HepG2 (cell line): ENCODE results near the gene PRR5L. TPM values are rescaled to one million over a fixed set of nuclear protein-coding genes. Genes with fewer than 3 reads are reported as not detected.
A peak's percentile ranks its signal among the peaks of the same experiment; 100 is the strongest.

ENCODE experiments used
- ATAC-seq: fragments of 200-7000 bp; cut with Tn5 transposase; 3 replicates; pipeline ENCODE4 v1.9.1; 2020; ENCODE audit warnings: mild to moderate bottlenecking, moderate library complexity
- BruUV-seq: library from RNA; stranded (reverse); fragments of 400-500 nt; replicated peaks from 2 replicates; lab custom pipeline; 2021; lab: Mats Ljungman, UMichigan
- CTCF ChIA-PET: fragments of 300-600 bp; formaldehyde crosslinking; extraction: SDS; loops from one replicate; lab custom pipeline; 2021; ENCODE audit warnings: low total read pairs, inconsistent platforms, low intra/inter-chr PET ratio; lab: Yijun Ruan, JAX
- POLR2A ChIA-PET: fragments of 350-600 bp; sonication (Branson Sonifier 250); formaldehyde crosslinking; loops from one replicate; lab custom pipeline; 2020; ENCODE audit warnings: antibody characterized with exemption, inconsistent platforms; lab: Yijun Ruan, JAX
- DNase-seq: peaks from one replicate; pipeline ENCODE4 v3.0.0-alpha.2; 2015; ENCODE audit warnings: low spot score
- FAIRE-seq: peaks from 3 replicates; lab custom pipeline; 2011; peaks lifted over from hg19 to GRCh38; lab: Jason Lieb, UNC
- H2AFZ ChIP-seq: one replicate; pipeline ENCODE4 v1.6.1; 2011; ENCODE audit warnings: low read length, inconsistent platforms
- H3K27ac ChIP-seq: fragments of 300-600 bp; 3 replicates; pipeline ENCODE4 v1.8.0; 2011; ENCODE audit warnings: mixed run types, mild to moderate bottlenecking, mixed read lengths, low read length, inconsistent platforms; ENCODE audit not compliant: insufficient read depth; ENCODE audit errors: extremely low read length
- H3K27me3 ChIP-seq, 2 experiments: fragments of 200-600 bp in 1 of 2; 2 replicates in 1 of 2; 3 replicates in 1 of 2; pipeline versions ENCODE4 v1.6.0 to v1.8.0; 2011; ENCODE audit warnings: low read length in 2 of 2, mild to moderate bottlenecking in 2 of 2, moderate library complexity in 2 of 2, inconsistent platforms in 1 of 2; ENCODE audit not compliant: insufficient read depth in 2 of 2, control insufficient read depth in 1 of 2
- H3K36me3 ChIP-seq, 2 experiments: fragments of 200-600 bp in 1 of 2; replicated peaks in 1 of 2; 2 replicates in 1 of 2; 3 replicates in 1 of 2; pipeline versions ENCODE4 v1.5.1 to v1.8.0; 2011; ENCODE audit warnings: low read length in 2 of 2, inconsistent platforms in 1 of 2; ENCODE audit not compliant: insufficient read depth in 2 of 2, control insufficient read depth in 1 of 2
- H3K4me1 ChIP-seq: 2 replicates; pipeline ENCODE4 v1.5.1; 2012; ENCODE audit warnings: low read length, inconsistent platforms; ENCODE audit not compliant: insufficient read depth
- H3K4me2 ChIP-seq: 2 replicates; pipeline ENCODE4 v1.6.0; 2011; ENCODE audit warnings: low read depth, low read length, inconsistent platforms
- H3K4me3 ChIP-seq, 3 experiments: fragments of 200-600 bp in 1 of 3; sonication (generic), shearing (Covaris generic) in 1 of 3; replicated peaks in 1 of 3; 2 replicates each; pipeline ENCODE4 v1.5.1; 2011 to 2016; ENCODE audit warnings: low read length in 3 of 3, inconsistent platforms in 2 of 3, low read depth in 2 of 3, mild to moderate bottlenecking in 2 of 3, control low read depth in 1 of 3, mixed read lengths in 1 of 3; ENCODE audit not compliant: insufficient read depth in 1 of 3
- H3K79me2 ChIP-seq: one replicate; pipeline ENCODE4 v1.6.1; 2011; ENCODE audit warnings: low read length, inconsistent platforms; ENCODE audit not compliant: insufficient read depth
- H3K9ac ChIP-seq: 2 replicates; pipeline ENCODE4 v1.6.0; 2011; ENCODE audit warnings: mild to moderate bottlenecking, low read depth, low read length, inconsistent platforms; ENCODE audit not compliant: insufficient read depth
- H3K9me3 ChIP-seq: 2 replicates; pipeline ENCODE4 v1.5.1; 2012; ENCODE audit warnings: mild to moderate bottlenecking, low read length
- H4K20me1 ChIP-seq: 2 replicates; pipeline ENCODE4 v1.6.0; 2011; ENCODE audit warnings: inconsistent platforms, mild to moderate bottlenecking, low read length, moderate library complexity; ENCODE audit not compliant: insufficient read depth
- MXD4 ChIP-seq: IDR thresholded peaks from 2 replicates; pipeline ENCODE4 v1.6.1; 2016; ENCODE audit warnings: mild to moderate bottlenecking, missing biosample characterization, missing genetic modification reagents
- SALL1 ChIP-seq: sonication (generic); formaldehyde crosslinking; IDR thresholded peaks from 2 replicates; pipeline ENCODE4 v1.8.0; 2022; ENCODE audit warnings: mild to moderate bottlenecking, missing genetic modification reagents
- SOX5 ChIP-seq: IDR thresholded peaks from 2 replicates; pipeline ENCODE4 v1.6.1; 2016; ENCODE audit warnings: borderline replicate concordance
- THAP11 ChIP-seq: IDR thresholded peaks from 2 replicates; pipeline ENCODE4 v1.6.1; 2016; ENCODE audit warnings: missing biosample characterization, missing genetic modification reagents
- TOPORS ChIP-seq: sonication (generic); formaldehyde crosslinking; IDR thresholded peaks from 2 replicates; pipeline ENCODE4 v1.8.0; 2023; ENCODE audit warnings: mild to moderate bottlenecking, missing genetic modification reagents
- ZBTB7B ChIP-seq: sonication (generic); formaldehyde crosslinking; IDR thresholded peaks from 2 replicates; pipeline ENCODE4 v1.4.0; 2020; ENCODE audit warnings: missing genetic modification reagents
- ZMYM2 ChIP-seq: sonication (generic); formaldehyde crosslinking; IDR thresholded peaks from 2 replicates; pipeline ENCODE4 v1.8.0; 2022; ENCODE audit warnings: mild to moderate bottlenecking, missing genetic modification reagents
- ZNF652 ChIP-seq: IDR thresholded peaks from 2 replicates; pipeline ENCODE4 v1.6.1; 2016; ENCODE audit warnings: low read depth, borderline replicate concordance
- WGBS: methylation state at CpG from one replicate; pipeline ENCODE4 v1.1.6; 2017; ENCODE audit warnings: low lambda C conversion rate; 5-methylcytosine and 5-hydroxymethylcytosine counted together
- in situ Hi-C: cut with HindIII; loops from 2 replicates; pipeline ENCODE4 v1.10.0; 2017; ENCODE audit warnings: low pct_unique_long_range_greater_than_20kb; ENCODE audit not compliant: extremely low pct_ligation_motif_present
- intact Hi-C: fragments of 100-400 bp; cut with micrococcal nuclease; formaldehyde crosslinking; loops from one replicate; pipeline ENCODE4 v1.10.0; 2022; ENCODE audit not compliant: unreplicated experiment
- polyA plus RNA-seq, 8 experiments: library from polyadenylated mRNA; depleted of rRNA in 3 of 8; stranded (reverse) in 7 of 8; unstranded in 1 of 8; fragments of >200 nt; fragmentation: Illumina TruSeq in 4 of 8; extraction: Trizol in 4 of 8; gene quantifications; 2 replicates each; pipeline versions ENCODE4 v1.2.1 to v1.2.3, GENCODE V29; 2011 to 2016; ENCODE audit warnings: low read depth in 4 of 8, missing spikeins in 1 of 8, mixed read lengths in 1 of 8; ENCODE audit not compliant: insufficient read depth in 1 of 8
- total RNA-seq, 5 experiments: library from RNA; depleted of rRNA; stranded (reverse); fragments of >200 nt; fragmentation: Illumina TruSeq; extraction: Trizol; gene quantifications; 2 replicates each; pipeline ENCODE4 v1.2.3, GENCODE V29; 2016; ENCODE audit warnings: low read depth in 1 of 5
- TF ChIP-seq, protein P1 (sequence below): sonication (generic); formaldehyde crosslinking; IDR thresholded peaks from 2 replicates; pipeline ENCODE4 v1.4.0; 2020; ENCODE audit warnings: missing genetic modification reagents
- TF ChIP-seq, protein P2 (sequence below), 2 experiments: fragments of 450-650 bp in 1 of 2; sonication (generic) in 1 of 2; formaldehyde crosslinking; IDR thresholded peaks; 2 replicates each; pipeline versions ENCODE4 v1.5.0 to v1.8.0; 2020 to 2022; ENCODE audit warnings: mild to moderate bottlenecking in 1 of 2, missing genetic modification reagents in 1 of 2
- TF ChIP-seq, protein P3 (sequence below): sonication (generic); formaldehyde crosslinking; IDR thresholded peaks from 2 replicates; pipeline ENCODE4 v1.4.0; 2020; ENCODE audit warnings: missing genetic modification reagents
- TF ChIP-seq, protein P4 (sequence below): sonication (generic); formaldehyde crosslinking; IDR thresholded peaks from 2 replicates; pipeline ENCODE4 v1.4.0; 2020; ENCODE audit warnings: low read depth, mild to moderate bottlenecking, missing genetic modification reagents
- TF ChIP-seq, protein P5 (sequence below): fragments of 450-650 bp; IDR thresholded peaks from 2 replicates; pipeline ENCODE4 v1.6.1; 2017; ENCODE audit warnings: mild to moderate bottlenecking

Gene PRR5L
- total and polyA plus RNA-seq, 2 of the 13 experiments (the other 11 are each of a cell fraction or from before 2014, with no cell fraction given), result 0.16 TPM; not detected in 1

DNA sequence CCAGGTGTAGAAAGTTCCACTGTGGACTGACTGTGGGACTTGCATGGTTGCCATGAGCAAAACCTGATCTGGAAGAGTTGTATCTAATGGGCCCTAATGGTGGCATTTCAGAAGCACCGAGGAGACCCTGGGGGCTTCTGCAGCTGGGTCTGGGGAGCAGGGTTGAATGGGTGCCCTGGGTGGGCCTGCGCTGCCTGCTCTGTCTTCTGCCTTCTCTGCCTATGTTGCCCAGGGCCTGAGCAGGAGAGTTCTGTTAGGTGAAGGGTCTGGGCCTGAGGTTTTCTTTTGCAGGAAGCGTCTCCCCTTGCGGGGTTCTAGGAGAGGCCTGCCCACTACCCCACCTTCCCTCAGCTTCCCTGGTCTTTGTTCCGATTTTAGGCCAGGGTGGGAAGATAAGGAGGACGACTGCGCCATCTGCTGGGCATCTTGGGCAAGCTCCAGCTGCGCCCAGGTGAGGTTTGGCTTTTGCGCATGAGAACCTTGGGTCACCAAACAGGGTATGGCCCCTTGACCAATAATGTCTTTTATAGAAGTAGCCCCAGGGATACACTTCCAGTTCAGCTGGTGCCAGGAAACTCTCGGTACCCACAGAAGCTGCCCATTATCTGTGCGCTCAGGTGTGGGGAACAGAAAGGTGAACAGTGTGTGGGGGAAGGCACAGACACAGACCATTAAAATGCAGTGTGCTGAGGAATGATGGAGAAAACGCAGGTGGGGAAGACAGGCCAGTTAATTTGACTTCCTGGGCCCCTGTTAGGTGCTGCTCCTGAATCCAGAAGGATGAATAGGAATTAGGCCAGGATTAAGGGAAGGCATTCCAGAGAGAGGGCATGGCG is 30.1 kb upstream of the PRR5L start (continued):
- TF ChIP-seq, protein P1, sequence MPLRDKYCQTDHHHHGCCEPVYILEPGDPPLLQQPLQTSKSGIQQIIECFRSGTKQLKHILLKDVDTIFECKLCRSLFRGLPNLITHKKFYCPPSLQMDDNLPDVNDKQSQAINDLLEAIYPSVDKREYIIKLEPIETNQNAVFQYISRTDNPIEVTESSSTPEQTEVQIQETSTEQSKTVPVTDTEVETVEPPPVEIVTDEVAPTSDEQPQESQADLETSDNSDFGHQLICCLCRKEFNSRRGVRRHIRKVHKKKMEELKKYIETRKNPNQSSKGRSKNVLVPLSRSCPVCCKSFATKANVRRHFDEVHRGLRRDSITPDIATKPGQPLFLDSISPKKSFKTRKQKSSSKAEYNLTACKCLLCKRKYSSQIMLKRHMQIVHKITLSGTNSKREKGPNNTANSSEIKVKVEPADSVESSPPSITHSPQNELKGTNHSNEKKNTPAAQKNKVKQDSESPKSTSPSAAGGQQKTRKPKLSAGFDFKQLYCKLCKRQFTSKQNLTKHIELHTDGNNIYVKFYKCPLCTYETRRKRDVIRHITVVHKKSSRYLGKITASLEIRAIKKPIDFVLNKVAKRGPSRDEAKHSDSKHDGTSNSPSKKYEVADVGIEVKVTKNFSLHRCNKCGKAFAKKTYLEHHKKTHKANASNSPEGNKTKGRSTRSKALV (CRISPR knock-in tag), result 0 out of 2 replicates have a peak, but pooled peaks have one; percentile 61

DNA sequence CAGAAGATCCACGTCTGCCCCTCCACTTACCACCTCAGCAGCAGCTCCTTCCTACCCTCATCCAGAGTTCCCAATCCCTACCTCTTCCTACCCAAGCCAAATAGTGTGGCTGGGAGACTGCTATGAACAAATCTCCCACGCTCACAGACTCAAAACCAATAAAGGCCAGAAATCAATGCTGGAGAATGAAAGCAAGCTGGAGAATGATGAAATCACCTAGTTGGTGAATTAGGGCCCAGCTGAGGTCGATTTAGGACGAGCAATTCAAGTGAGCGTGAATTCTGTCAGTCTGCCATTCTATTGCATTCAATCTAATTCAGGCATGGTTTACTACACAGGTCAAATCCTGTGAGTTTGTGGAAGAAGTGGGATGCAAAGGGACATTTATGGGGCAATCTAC is 29.3 kb upstream of the PRR5L start:
- Histone ChIP-seq H3K36me3 (peaks cover 0 to 3% of the 10 kb centered on the region in 2 experiments; a peak in 1 of 5 replicates), H3K4me2 (no peak overlapping the region), H2AFZ (no peak overlapping the region), H3K27me3 (peaks cover 0 to 3% of the 10 kb centered on the region in 2 experiments; a peak in 1 of 5 replicates), H3K4me1 (no peaks in the 10 kb centered on the region), H3K79me2 (no peaks in the 10 kb centered on the region), H3K4me3 (no peak overlapping the region), H3K9me3 (no peaks in the 10 kb centered on the region), H3K9ac (no peak overlapping the region), H4K20me1 (no peaks in the 10 kb centered on the region), H3K27ac (no peak overlapping the region)
- ATAC-seq (no peak), DNase-seq (no peak), FAIRE-seq (no peak)
- in situ Hi-C loops, result loop anchor here (5.0 to 25.0 kb wide), 4 partner anchors 222 to 779 kb away; partner anchors contain the start of gene FJX1
- ChIA-PET CTCF (interaction anchor here (1.5 kb wide), 1 partner anchor 650 kb away, joined by 11 read pairs; no protein-coding TSS in a partner anchor), POLR2A (no interaction called here)
- no TSS peak for BruUV-seq
- intact Hi-C loops, result loop anchor here (1.0 to 5.0 kb wide), 3 partner anchors 211 to 779 kb away; no protein-coding TSS in a partner anchor
- WGBS, result 14% methylated on average over 5 of the region's 5 CpGs
- TF ChIP-seq ZMYM2 (CRISPR knock-in tag) (no peak), THAP11 (CRISPR knock-in tag) (no peak), ZNF652 (no peak), ZBTB7B (CRISPR knock-in tag) (no peak), TOPORS (CRISPR knock-in tag) (no peak), SALL1 (CRISPR knock-in tag) (no peak), SOX5 (CRISPR knock-in tag) (no peak), MXD4 (CRISPR knock-in tag) (no peak)
- TF ChIP-seq, protein P2, sequence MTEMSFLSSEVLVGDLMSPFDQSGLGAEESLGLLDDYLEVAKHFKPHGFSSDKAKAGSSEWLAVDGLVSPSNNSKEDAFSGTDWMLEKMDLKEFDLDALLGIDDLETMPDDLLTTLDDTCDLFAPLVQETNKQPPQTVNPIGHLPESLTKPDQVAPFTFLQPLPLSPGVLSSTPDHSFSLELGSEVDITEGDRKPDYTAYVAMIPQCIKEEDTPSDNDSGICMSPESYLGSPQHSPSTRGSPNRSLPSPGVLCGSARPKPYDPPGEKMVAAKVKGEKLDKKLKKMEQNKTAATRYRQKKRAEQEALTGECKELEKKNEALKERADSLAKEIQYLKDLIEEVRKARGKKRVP (CRISPR knock-in tag; IDR thresholded peaks at IDR 0.05), result no peak
- TF ChIP-seq, protein P3, sequence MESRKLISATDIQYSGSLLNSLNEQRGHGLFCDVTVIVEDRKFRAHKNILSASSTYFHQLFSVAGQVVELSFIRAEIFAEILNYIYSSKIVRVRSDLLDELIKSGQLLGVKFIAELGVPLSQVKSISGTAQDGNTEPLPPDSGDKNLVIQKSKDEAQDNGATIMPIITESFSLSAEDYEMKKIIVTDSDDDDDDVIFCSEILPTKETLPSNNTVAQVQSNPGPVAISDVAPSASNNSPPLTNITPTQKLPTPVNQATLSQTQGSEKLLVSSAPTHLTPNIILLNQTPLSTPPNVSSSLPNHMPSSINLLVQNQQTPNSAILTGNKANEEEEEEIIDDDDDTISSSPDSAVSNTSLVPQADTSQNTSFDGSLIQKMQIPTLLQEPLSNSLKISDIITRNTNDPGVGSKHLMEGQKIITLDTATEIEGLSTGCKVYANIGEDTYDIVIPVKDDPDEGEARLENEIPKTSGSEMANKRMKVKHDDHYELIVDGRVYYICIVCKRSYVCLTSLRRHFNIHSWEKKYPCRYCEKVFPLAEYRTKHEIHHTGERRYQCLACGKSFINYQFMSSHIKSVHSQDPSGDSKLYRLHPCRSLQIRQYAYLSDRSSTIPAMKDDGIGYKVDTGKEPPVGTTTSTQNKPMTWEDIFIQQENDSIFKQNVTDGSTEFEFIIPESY (CRISPR knock-in tag), result no peak
- TF ChIP-seq, protein P4, sequence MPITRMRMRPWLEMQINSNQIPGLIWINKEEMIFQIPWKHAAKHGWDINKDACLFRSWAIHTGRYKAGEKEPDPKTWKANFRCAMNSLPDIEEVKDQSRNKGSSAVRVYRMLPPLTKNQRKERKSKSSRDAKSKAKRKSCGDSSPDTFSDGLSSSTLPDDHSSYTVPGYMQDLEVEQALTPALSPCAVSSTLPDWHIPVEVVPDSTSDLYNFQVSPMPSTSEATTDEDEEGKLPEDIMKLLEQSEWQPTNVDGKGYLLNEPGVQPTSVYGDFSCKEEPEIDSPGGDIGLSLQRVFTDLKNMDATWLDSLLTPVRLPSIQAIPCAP (CRISPR knock-in tag), result no peak
- TF ChIP-seq, protein P5, sequence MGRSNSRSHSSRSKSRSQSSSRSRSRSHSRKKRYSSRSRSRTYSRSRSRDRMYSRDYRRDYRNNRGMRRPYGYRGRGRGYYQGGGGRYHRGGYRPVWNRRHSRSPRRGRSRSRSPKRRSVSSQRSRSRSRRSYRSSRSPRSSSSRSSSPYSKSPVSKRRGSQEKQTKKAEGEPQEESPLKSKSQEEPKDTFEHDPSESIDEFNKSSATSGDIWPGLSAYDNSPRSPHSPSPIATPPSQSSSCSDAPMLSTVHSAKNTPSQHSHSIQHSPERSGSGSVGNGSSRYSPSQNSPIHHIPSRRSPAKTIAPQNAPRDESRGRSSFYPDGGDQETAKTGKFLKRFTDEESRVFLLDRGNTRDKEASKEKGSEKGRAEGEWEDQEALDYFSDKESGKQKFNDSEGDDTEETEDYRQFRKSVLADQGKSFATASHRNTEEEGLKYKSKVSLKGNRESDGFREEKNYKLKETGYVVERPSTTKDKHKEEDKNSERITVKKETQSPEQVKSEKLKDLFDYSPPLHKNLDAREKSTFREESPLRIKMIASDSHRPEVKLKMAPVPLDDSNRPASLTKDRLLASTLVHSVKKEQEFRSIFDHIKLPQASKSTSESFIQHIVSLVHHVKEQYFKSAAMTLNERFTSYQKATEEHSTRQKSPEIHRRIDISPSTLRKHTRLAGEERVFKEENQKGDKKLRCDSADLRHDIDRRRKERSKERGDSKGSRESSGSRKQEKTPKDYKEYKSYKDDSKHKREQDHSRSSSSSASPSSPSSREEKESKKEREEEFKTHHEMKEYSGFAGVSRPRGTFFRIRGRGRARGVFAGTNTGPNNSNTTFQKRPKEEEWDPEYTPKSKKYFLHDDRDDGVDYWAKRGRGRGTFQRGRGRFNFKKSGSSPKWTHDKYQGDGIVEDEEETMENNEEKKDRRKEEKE, result no peak
